ENCODE data around the gene WDR81.

GRCh38 chr17:1773696-1774181, 49.2 kb downstream of the WDR81 start:
- TF ChIP-seq ZNF274 (IDR thresholded peaks at IDR 0.05; ENCODE audit: low read depth, low read length), result no peak
- TF ChIP-seq CTCF (IDR thresholded peaks at IDR 0.05 in 2 of 3, conservative IDR thresholded peaks at IDR 0.05 in 1 of 3; ENCODE audit: borderline replicate concordance in 1 of 3, insufficient read depth in 1 of 3, low read depth in 2 of 3, low read length in 2 of 3), result no peak
- TF ChIP-seq EZH2 (IDR thresholded peaks at IDR 0.05), result no peak
